ENCODE data around the gene SEPTIN10. TPM values are rescaled to one million over a fixed set of nuclear protein-coding genes. Genes with fewer than 3 reads are reported as not detected.
"Not testable (repeated sequence)": the region's sequence is repeated elsewhere in the genome, so short reads cannot be mapped to it uniquely, and the experiment has no call there.

Gene SEPTIN10
- total RNA-seq, result 149 and 179 TPM in 2 replicates

DNA sequence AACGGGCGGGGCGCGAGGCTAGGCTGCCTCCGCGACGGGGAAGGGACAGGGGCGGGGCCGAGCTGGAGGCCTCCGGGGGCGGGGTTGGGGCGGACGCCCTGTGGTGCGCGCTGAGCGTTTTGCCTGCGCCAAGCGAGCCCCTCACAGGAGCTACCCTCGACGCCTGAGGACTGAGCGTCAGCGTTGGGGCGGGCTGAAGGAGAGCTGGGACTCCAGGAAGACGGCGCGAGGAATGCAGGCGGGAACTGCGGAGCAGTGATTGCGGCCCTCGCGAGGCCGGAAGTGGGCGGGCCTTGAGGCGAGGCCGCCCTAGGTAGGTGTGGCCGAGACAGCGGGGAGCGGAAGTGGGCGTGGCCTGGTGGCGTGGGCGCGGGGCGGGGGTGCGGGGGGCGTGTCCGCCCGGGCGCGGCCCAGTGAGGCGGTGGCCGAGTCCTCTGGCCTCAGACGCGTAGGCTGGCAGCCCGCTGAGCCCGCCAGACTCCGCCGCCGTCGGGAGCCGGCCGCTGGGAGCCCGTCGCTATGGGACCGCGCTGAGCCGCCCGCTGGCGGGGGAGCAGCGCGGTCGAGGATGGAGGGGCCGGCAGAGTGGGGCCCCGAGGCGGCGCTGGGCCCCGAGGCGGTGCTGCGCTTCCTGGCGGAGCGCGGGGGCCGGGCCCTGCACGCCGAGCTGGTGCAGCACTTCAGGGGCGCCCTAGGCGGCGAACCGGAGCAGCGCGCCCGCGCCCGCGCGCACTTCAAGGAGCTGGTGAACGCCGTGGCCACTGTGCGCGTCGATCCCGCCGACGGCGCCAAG is at the start of gene SEPTIN10, which contains the start of gene SOWAHC:
Gene SEPTIN10 (minus strand): TSS at position 45 of the 793 bp plus-strand sequence. CDS start 139 bp downstream, outside the sequence.
Gene SOWAHC (plus strand): TSS at position 443 of the 793 bp plus-strand sequence. CDS start 126 bp downstream, at position 569.
- peak; percentile 100 for DNase-seq

- DNase-seq, result no peak
Measured at GRCh38 chr2:109662889-109663288, 49.1 kb upstream of the SEPTIN10 start.

- peak; percentile 60 for DNase-seq
Measured at GRCh38 chr2:109660046-109660860, 46.5 kb upstream of the SEPTIN10 start.

DNA sequence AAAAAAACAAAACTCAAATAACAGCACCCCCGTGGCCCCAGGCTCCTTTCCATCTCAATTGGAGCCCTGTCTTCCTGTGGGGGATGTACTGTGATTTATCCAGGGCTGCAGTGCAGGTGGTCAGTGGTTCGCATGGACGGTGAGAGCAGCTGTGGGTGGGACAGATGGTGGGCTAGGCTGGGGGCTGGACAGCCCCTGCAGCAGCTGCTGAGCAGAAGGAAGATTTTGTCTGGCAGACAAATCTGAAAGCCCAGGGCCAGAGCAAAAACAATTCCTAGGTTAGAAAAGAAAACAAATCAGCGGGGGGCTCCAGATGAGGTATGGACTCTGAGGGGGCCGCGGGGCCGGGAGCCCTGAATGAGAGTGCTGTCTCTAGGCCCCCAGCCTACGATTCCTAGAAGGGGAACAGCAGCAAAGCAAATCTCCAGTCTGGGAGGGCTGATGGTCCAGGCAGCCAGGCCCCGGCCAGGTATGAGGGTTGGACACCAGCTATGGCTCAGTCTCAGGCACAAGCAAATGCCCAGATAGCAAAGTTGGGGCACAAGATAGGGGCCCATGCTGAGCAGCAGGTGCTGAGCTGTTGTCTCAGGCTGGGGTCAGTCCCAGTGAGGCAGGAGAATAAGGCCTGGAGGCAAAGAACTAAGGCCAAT is 45.8 kb upstream of the SEPTIN10 start:
- DNase-seq, result no peak

DNA sequence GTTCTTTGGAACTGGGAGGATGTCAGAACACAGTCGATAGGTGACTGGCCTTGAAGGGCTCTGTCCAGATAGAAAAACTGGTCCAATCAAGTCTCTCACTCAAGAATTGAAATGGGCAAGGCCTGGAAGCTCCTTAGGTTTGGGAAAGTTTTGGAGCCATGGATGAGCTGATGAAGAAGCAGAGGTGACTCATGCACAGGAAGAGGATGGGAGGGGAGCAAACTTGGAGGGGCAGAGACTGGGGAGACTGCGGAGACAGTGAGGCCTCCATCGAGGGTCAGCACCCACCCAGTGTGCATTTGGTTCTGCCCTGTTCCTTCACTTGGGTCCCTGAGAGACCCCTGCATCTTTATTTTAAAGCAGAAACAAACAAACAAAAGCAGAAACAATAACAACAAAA is 41.5 kb upstream of the SEPTIN10 start:
- DNase-seq, result no peak

GRCh38 chr2:109654326-109655050 is 40.7 kb upstream of the SEPTIN10 start:
- DNase-seq, result no peak

GRCh38 chr2:109649736-109650695 is 36.2 kb upstream of the SEPTIN10 start:
- no peak for DNase-seq

GRCh38 chr2:109648041-109648527 is 34.3 kb upstream of the SEPTIN10 start:
- no peak for DNase-seq

DNA sequence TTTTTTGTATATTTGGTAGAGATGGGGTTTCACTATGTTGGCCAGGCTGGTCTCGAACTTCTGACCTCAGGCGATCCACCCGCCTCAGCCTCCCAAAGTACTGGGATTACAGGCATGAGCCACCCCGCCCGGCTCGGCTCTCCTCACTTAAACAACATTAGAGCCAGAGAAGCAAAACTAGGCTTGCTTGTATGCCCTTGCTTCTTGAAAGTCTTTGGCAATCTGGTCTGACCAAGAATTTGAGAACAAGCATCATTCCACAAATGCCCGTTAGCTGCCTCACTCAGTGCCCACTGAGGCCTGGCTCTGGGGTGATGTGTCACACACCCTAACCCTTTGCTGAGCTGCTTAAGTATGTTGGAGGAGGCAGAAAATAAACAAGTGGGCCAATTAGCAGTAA is 33.9 kb upstream of the SEPTIN10 start:
- DNase-seq, result no peak

DNA sequence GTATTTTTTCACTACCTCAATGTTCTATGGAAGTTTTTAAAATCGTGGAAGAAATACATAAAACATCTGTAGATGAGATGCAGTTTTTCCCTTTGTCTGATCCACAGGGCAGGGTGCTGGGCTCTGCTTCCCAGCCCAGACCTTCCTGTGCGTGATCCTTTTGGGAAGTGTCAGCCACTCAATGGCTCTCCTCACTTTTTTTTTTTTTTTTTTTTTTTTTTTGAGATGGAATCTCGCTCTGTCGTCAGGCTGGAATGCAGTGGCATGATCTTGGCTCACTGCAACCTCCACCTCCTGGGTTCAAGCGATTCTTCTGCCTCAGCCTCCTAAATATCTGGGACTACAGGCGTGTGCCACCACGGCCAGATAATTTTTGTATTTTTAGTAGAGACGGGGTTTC is 33.2 kb upstream of the SEPTIN10 start:
- DNase-seq, result no peak

- DNase-seq, result no peak
Measured at GRCh38 chr2:109645412-109646184, 31.8 kb upstream of the SEPTIN10 start.

DNA sequence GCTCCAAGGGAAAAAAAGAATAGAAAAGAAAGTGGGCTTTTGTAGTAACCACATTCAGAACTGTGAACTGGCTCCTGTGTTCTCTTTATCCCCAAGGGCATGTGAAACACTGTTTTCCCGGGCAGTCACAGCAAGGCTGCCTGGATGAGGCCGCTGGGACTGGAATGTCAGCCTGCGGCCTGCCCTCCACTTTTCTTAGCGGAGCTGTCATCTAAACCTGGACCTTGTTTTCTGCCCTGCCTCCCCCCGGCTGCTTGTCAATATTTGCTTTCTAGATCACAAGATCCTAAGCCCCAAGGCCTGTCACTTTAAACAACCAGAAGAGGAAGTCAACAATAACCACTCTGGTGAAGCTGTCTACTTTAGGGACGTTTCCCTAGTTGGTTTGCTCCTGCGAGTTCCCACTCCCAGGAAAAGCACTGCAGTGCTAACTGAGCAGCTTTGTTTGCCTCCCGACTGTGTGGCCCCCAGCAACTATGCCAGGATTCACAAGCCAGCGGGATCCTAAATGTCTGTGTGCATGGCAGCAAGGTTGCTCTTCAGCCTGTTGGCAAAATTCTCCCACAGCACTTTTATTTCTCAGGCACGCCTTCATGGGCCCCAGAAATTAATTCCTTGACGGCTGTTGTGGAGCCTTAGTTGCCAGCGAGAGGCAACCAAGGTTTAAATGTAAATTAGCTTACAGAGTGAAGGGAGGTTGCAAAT is 31.0 kb upstream of the SEPTIN10 start:
- DNase-seq, result no peak

GRCh38 chr2:109640000-109640399 is 26.2 kb upstream of the SEPTIN10 start:
- DNase-seq, result not testable (repeated sequence)

DNA sequence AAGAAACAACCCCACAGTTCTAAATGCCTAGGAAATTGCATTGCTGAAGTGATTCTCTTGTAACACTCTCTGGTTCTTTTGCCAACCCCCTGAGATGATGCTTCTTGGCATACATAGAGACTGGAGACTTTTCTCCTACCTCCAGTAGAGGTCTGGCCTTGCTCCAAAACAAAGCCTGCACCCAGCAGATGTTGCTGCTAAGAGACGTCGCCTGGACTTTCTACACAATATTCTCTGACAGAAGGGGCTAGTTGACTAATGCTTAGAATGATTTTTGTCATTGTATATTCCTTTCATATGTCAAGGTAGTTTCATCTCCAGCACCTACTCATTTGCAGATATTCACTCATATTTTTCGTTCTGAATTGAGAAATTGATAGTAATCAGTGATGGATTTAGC is 25.0 kb upstream of the SEPTIN10 start:
- no peak for DNase-seq

GRCh38 chr2:109637749-109638570 is 24.2 kb upstream of the SEPTIN10 start:
- peak; percentile 20 for DNase-seq

DNA sequence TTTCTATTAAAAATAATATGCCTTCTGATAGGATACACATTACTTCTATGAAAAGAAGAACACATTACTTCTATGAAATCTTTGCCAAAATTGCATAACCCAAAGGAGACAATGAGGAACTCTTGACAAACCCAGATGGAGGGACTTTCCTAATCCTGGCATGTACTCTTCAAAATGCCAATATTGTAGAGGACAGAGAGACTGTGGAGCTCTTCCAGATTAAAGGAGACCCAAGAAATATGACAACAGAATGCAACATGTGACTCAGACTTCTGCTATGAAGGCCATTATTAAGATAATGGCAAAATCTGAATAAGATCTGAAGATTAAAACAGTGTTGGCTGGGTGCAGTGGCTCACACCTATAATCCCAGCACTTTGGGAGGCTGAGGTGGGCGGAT is 22.6 kb upstream of the SEPTIN10 start:
- DNase-seq, result no peak

DNA sequence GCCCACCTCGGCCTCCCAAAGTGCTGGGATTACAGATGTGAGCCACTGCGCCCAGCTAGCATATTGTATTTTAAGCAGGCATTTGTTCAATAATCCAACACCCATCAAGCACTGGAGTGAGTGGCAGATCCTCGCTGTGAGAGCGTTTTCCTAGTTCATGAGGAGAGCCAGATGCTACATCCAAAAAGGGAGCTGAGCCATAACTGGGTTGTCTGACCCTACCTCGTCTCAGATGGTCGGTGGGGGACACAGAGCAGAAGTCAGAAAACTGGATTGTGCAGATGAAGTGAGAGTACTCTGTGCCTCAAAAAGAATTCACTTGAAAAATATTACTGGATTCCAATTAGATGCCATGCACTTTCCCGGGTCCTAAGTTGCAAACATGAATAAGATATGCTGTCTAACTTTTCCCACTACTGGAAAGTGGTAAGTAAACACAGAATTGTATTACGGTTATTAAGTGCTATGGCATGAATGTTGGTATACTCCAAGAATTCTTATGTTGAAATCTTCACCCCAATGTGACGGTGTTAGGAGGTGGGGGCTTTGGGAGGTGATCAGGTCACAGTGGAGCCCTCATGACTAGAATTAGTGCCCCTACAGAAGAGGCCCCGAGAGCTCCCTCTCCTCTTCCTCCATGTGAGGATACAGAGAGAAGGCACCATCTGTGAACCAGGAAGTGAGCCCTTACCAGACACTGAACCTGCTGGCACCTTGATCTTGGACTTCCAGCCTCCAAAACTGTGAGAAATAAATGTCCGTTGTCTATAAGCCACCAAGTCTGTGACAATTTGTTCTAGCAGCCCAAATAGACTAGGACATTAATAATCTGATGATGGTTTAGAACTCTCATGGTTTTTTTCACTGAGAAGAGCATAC is 21.9 kb upstream of the SEPTIN10 start:
- no peak for DNase-seq
